Measurements from ENCODE around the gene HDAC2. TPM values are rescaled to one million over a fixed set of nuclear protein-coding genes. Genes with fewer than 3 reads are reported as not detected.

Gene HDAC2
- total RNA-seq, 1 donor = 86.8 TPM

- no peak for TF ChIP-seq CTCF (IDR thresholded peaks at IDR 0.05; ENCODE audit: insufficient read depth, low read depth, low read length)
- no peak overlapping the region for H3K4me3 ChIP-seq (ENCODE audit: low read depth, low read length)
- peak; percentile 69 for DNase-seq (ENCODE audit: low read depth)
Observed at GRCh38 chr6:113903666-113904330, 67.2 kb downstream of the HDAC2 start.

GRCh38 chr6:113901482-113901881 is 69.5 kb downstream of the HDAC2 start:
- TF ChIP-seq CTCF (IDR thresholded peaks at IDR 0.05; ENCODE audit: insufficient read depth, low read depth, low read length) = no peak
- H3K4me3 ChIP-seq (ENCODE audit: low read depth, low read length) = no peak overlapping the region
- DNase-seq (ENCODE audit: low read depth) = peak; percentile 17

- no peak for DNase-seq (ENCODE audit: low read depth)
- H3K4me3 ChIP-seq (ENCODE audit: low read depth, low read length) = no peak overlapping the region
- TF ChIP-seq CTCF (IDR thresholded peaks at IDR 0.05; ENCODE audit: insufficient read depth, low read depth, low read length) = no peak
Observed at GRCh38 chr6:113894712-113895674, 76.0 kb downstream of the HDAC2 start.

GRCh38 chr6:113893866-113894265 is 77.1 kb downstream of the HDAC2 start:
- TF ChIP-seq CTCF (IDR thresholded peaks at IDR 0.05; ENCODE audit: insufficient read depth, low read depth, low read length) = no peak
- DNase-seq (ENCODE audit: low read depth) = peak; percentile 50
- no peak overlapping the region for H3K4me3 ChIP-seq (ENCODE audit: low read depth, low read length)

GRCh38 chr6:113893451-113893850 is 77.5 kb downstream of the HDAC2 start:
- DNase-seq (ENCODE audit: low read depth) = no peak
- H3K4me3 ChIP-seq (ENCODE audit: low read depth, low read length) = no peak overlapping the region
- TF ChIP-seq CTCF (IDR thresholded peaks at IDR 0.05; ENCODE audit: insufficient read depth, low read depth, low read length) = no peak

GRCh38 chr6:113888956-113889630 is 81.9 kb downstream of the HDAC2 start:
- no peak overlapping the region for H3K4me3 ChIP-seq (ENCODE audit: low read depth, low read length)
- TF ChIP-seq CTCF (IDR thresholded peaks at IDR 0.05; ENCODE audit: insufficient read depth, low read depth, low read length) = no peak
- no peak for DNase-seq (ENCODE audit: low read depth)
